Glomerular endothelial cell (primary cell): ENCODE results near the gene COQ8A. TPM values are rescaled to one million over a fixed set of nuclear protein-coding genes. Genes with fewer than 3 reads are reported as not detected.

Experiments
- DNase-seq: peaks from one replicate; pipeline ENCODE4 v3.0.0-alpha.2; 2011; ENCODE audit warnings: low read depth, low spot score; ENCODE audit errors: extremely low read depth
- total RNA-seq: library from RNA; depleted of rRNA; stranded (reverse); fragments of >200 nt; gene quantifications from 2 replicates; pipeline ENCODE4 v1.2.3, GENCODE V29; 2015

The COQ8A gene
- 4.3 and 8.4 TPM in 2 replicates for total RNA-seq

- DNase-seq: peak; percentile 89
These were observed at the start of gene COQ8A for GRCh38 chr1:226940029-226940805. Gene COQ8A (plus strand): TSS chr1:226940294. CDS start chr1:226961386, 21,092 bp downstream.

DNA sequence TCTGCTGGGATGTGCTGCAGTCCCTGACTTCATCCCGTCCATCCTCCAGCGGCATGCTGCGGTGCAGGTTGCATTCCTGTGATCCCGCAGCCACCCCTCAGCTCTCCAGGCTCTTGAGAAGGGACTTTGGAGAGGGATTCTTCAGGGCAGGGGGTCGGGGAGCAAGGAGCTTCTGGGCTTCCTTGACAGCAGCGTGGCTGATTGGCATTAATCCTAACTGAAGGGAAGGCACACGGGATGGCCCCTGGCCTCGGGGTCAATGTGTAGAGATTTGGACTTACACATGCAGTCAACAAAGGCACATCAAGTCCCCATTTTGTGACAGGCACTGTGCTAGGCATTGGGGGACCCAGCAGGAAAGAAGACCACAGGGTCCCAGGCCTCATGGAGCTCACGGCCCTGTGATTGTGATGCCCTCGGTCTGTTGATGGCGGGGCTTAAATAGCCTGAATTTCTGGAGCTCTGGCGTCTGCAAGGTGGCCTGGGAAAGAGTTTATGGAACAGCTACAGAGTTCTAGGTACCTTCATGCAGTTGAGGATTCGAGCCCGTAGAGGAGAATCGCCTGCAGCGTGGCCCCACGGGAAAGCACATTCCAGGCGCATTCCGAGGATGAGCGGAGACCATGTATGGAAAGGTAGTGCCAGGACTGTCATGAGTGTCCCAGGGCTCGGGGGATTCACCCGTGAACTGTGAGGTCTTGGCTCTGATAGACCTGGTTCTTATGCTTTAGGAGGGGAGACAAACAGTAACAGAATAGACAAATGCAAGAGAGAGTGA, 49.6 kb upstream of the COQ8A start:
- no peak for DNase-seq

DNA sequence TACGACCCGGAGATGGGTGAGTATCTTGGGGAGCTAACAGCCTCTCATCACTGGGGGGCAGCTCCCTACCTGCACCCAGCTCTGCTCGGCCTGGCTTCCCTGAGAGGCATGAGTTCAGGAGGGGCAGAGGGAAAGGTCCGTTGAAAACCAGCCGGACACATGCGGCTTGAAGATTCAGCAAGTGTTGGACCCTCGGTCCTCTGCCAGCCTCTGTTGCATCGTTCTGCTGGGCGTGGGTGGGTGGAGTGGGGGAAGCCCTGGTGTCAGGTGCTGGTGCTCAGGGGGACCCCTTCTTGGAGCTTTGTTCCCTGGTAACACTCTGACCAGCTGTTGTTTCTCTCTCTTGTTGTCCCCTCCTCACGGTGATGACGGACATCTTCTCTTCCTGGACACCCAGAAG, 48.7 kb upstream of the COQ8A start:
- DNase-seq: no peak

DNA sequence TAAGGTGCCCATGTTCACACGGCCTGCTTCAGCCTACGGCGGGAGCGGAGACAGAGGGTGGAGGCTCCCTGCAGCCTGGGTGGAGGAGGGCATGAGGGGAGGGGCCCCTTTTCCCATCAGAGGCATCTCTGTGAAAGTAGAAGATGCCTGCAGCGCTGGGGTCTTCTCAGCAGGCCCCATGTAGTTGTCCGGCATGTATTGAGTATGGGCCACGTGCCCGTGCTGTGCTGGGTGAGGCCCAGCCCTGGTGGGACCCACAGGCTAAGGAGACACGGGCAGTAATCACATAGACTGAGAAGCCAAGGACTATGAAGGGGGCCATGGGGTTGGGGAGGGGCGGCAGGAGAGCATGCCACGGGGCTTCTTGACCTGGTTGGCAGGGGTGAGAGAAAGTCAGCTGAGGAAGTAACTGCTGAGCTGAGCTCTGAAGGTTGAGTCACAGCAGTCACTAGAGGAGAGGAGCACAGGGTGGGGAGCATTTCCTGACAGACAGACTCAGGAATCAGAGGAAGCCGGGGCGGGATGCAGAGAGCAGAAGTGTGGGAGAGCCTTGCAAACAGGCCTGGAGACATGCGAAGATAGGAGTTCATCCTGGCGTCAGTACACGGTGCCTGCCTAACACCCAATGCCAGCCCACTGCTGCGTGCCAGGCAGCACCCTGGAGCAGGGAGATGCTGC, 48.1 kb upstream of the COQ8A start:
- DNase-seq: no peak

GRCh38 chr1:226892524-226892875, 47.6 kb upstream of the COQ8A start:
- no peak for DNase-seq

DNA sequence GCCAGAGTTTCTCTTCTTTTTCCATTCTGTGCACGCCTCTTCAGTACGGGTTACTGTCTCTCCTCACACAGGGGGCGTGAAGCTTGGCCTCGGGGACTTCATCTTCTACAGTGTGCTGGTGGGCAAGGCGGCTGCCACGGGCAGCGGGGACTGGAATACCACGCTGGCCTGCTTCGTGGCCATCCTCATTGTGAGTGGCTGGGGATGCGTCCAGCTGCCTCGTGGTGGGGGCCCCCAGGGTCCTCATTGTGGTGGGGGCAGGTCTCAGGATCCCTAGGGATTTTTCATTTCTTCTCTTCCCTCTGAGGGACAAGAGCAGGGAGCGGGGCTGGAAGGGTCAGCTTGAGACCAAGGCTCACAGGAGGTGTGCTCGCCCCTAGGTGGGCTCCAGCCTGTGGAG, 46.2 kb upstream of the COQ8A start:
- no peak for DNase-seq

GRCh38 chr1:226894826-226895225, 45.3 kb upstream of the COQ8A start:
- DNase-seq: no peak

DNA sequence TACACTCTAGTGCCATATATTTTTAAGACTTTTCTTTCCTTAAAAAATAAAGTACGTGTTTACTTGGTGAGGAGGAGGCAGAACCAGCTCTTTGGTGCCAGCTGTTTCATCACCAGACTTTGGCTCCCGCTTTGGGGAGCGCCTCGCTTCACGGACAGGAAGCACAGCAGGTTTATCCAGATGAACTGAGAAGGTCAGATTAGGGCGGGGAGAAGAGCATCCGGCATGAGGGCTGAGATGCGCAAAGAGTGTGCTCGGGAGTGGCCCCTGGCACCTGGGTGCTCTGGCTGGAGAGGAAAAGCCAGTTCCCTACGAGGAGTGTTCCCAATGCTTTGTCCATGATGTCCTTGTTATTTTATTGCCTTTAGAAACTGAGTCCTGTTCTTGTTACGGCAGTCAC, 44.5 kb upstream of the COQ8A start:
- DNase-seq: no peak

- no peak for DNase-seq
These were observed 41.8 kb upstream of the COQ8A start for GRCh38 chr1:226898246-226898645.

DNA sequence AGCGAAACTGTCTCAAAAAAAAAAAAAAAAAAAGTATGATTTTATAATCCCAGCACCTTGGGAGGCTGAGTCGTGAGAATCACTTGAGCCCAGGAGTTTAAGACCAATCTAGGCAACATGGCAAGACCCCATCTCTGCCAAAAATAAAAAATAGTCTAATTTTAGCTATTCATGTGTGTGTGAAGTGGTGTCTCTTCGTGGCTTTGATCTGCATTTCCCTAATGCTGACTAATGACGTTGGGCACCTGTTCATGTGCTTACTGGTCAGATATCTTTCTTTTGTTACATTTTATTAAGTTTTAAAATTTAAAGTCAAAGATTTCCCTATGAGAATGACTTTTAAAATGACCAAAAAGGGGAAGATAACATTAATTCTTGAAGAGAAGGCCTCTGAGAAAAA, 38.7 kb upstream of the COQ8A start:
- no peak for DNase-seq

GRCh38 chr1:226902601-226903000, 37.5 kb upstream of the COQ8A start:
- no peak for DNase-seq

- DNase-seq: no peak
These were observed 36.0 kb upstream of the COQ8A start for GRCh38 chr1:226903819-226904716.

DNA sequence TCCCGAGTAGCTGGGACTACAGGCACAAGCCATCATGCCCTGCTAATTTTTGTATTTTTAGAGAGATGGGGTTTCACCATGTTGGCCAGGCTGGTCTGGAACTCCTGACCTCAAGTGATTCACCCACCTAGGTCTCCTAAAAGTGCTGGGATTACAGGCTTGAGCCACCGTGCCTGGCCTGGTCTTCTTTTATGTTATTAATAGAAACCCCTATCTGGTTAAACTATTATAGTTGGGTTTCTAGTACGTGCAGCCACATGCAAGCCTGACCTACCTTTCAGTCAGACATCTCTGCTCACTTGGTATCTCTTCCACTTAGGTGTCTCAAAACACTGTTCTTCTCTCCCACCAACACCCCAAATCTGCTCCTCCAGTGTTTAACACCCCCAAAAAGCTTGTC, 35.3 kb upstream of the COQ8A start:
- DNase-seq: no peak

DNA sequence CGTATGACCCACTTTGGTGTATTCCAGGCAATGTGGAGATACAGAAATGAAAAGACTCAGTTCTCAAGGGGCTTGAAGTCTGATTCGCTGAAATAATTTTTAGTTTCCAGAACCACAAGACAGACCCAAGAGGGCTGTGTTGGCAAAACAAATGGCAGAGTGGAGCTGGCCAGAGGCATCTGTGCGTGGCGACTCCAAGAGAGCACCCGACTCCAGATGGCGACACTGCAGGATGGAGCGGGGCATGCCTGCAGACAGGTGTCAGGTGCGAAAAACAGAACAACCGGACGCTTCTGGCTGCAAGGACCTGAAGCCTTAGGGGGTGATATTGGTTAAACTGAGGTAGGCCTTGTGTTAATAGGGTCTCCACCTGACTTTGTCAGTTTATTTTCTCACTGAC, 31.7 kb upstream of the COQ8A start:
- DNase-seq: no peak

- no peak for DNase-seq
These were observed 31.2 kb upstream of the COQ8A start for GRCh38 chr1:226908913-226909312.

GRCh38 chr1:226912587-226913176, 27.4 kb upstream of the COQ8A start:
- no peak for DNase-seq

- DNase-seq: no peak
These were observed 24.5 kb upstream of the COQ8A start for GRCh38 chr1:226915672-226915995.

DNA sequence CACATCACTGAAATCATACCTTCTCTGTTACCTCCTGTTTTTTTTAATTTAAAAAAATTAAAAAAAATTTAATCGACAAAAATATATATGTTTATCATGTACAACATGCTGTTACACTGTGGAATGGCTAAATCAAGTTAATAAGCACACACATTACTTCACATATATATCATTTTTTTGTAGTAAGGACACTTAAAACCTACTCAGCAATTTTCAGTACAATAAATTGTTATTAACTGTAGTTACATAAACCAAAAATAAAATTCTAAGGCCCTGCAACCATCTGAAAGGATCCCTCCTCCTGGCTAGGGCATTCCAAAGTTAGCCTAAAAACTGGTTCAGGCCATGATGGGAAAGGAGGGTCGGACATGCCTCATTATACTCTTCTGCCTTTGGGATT, 23.6 kb upstream of the COQ8A start:
- DNase-seq: no peak

DNA sequence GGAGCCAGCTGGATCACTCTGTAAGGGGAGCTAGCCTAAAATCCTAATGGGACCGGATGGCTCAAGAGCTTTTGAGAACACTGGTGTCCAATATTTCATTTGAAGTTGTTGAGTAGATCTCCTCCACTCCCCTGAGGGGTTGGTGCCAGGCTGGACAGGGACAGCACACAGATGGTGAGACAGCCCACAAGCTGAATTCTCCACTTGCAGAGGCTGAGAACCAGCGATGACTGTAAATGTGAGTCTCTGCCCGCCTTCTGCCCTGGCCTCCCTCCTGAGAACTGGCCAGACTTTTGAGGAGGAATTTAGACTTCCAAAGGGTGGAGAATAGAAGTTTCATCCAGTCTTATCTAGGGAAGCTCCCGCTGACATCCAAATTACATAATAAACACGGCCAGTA, 20.5 kb upstream of the COQ8A start:
- no peak for DNase-seq

DNA sequence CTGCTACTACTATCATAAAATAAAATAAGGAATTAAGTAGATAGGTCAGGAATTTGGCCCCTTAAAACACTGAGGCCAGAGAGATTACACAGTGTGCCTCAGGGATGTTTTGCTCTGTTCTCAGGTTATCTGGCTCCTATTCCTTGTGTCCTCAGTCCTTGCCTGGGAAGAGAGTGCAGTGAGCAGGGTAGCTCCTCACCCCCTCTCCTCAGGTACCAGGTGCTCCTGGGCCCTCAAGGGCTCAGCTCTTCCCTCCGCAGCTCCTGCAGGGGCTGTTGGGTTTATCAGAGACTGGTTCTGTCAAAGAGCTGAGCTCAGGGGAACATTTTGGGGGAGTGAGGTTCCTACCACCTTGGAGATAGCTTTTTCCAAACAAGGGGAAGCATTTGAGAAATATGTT, 20.1 kb upstream of the COQ8A start:
- no peak for DNase-seq
